ENCODE measurements around the gene SUMF1.

The SUMF1 gene

GRCh38 chr3:4404881-4405280 lies 62.2 kb downstream of the SUMF1 start:
- no peak overlapping the region for H3K4me3 ChIP-seq (ENCODE audit: low read depth, low read length)
- TF ChIP-seq CTCF (IDR thresholded peaks at IDR 0.05; ENCODE audit: low read depth, low read length) = no peak

GRCh38 chr3:4401441-4401840 lies 65.6 kb downstream of the SUMF1 start:
- no peak for TF ChIP-seq CTCF (IDR thresholded peaks at IDR 0.05; ENCODE audit: low read depth, low read length)
- H3K4me3 ChIP-seq (ENCODE audit: low read depth, low read length) = no peak overlapping the region

- H3K4me3 ChIP-seq (ENCODE audit: low read depth, low read length) = no peak overlapping the region
- TF ChIP-seq CTCF (IDR thresholded peaks at IDR 0.05; ENCODE audit: low read depth, low read length) = no peak
These were observed 67.6 kb downstream of the SUMF1 start for GRCh38 chr3:4399476-4399875.

- no peak overlapping the region for H3K4me3 ChIP-seq (ENCODE audit: low read depth, low read length)
These were observed 68.2 kb downstream of the SUMF1 start for GRCh38 chr3:4398941-4399245.

GRCh38 chr3:4398120-4398940 lies 68.7 kb downstream of the SUMF1 start:
- H3K4me3 ChIP-seq (ENCODE audit: low read depth, low read length) = no peak overlapping the region
- TF ChIP-seq CTCF (IDR thresholded peaks at IDR 0.05; ENCODE audit: low read depth, low read length) = no peak

More at GRCh38 chr3:4398941-4399245, 68.2 kb downstream of the SUMF1 start:
- TF ChIP-seq CTCF (IDR thresholded peaks at IDR 0.05; ENCODE audit: low read depth, low read length) = no peak

GRCh38 chr3:4397466-4397865 lies 69.6 kb downstream of the SUMF1 start:
- no peak overlapping the region for H3K4me3 ChIP-seq (ENCODE audit: low read depth, low read length)
- TF ChIP-seq CTCF (IDR thresholded peaks at IDR 0.05; ENCODE audit: low read depth, low read length) = no peak

- no peak overlapping the region for H3K4me3 ChIP-seq (ENCODE audit: low read depth, low read length)
- TF ChIP-seq CTCF (IDR thresholded peaks at IDR 0.05; ENCODE audit: low read depth, low read length) = no peak
These were observed 70.5 kb downstream of the SUMF1 start for GRCh38 chr3:4396542-4396941.

Data from WI38 (cell line).